GM12878 (cell line): ENCODE data around the gene RAE1.

ENCODE experiments used
- CBX5 ChIP-seq: sonication (generic); IDR thresholded peaks from 2 replicates; pipeline ENCODE4 v1.6.1; 2016; ENCODE audit warnings: low read depth, moderate library complexity, mild to moderate bottlenecking, inconsistent platforms
- TF ChIP-seq, protein P1 (sequence below), 3 experiments: IDR thresholded peaks in 2 of 3; conservative IDR thresholded peaks in 1 of 3; 2 replicates each; pipeline ENCODE4 v1.5.1; 2011; ENCODE audit warnings: low read depth in 3 of 3, low read length in 3 of 3, mild to moderate bottlenecking in 3 of 3, control low read depth in 2 of 3, moderate library complexity in 2 of 3, inconsistent platforms in 1 of 3, mixed read lengths in 1 of 3; ENCODE audit not compliant: control insufficient read depth in 2 of 3, insufficient read depth in 1 of 3; ENCODE audit errors: extremely low read depth in 1 of 3

DNA sequence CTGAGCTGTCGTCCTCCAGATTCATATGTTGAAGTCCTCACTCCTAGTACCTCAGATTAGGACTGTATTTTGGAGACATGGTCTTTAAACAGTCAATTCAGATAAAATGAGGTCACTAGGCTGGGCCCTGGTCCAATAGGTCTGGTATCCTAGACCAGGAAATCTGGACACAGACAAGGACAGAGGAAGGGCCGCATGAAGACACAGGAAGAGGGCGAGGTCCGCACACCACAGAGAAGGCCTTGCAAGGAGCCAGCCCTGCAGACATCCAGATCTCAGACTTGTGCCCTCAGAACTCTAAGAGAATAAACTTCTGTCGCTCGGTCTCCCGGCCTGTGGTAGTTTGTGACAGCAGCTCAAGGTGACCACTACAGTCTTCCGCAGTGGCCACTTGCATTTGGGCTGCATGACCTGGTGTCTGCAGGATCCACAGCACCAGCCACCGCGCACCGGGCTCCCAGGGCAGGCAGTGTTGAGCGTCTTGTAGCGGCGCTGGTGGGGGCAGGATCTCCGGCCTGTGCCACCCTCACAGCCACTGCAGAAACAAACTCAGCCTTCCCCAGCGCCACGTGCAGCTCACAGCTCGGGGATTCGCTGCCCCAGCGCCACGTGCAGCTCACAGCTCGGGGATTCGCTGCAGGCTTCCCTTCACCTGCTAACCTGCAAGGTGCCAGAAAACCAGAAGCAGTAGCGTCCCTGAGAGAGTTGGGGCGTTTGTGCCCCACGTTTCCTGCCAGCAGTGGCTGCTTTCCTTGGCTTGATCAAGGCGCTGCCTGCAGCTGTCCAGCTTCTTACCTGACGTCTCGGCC is 34.1 kb downstream of the RAE1 start:
- TF ChIP-seq, protein P1, sequence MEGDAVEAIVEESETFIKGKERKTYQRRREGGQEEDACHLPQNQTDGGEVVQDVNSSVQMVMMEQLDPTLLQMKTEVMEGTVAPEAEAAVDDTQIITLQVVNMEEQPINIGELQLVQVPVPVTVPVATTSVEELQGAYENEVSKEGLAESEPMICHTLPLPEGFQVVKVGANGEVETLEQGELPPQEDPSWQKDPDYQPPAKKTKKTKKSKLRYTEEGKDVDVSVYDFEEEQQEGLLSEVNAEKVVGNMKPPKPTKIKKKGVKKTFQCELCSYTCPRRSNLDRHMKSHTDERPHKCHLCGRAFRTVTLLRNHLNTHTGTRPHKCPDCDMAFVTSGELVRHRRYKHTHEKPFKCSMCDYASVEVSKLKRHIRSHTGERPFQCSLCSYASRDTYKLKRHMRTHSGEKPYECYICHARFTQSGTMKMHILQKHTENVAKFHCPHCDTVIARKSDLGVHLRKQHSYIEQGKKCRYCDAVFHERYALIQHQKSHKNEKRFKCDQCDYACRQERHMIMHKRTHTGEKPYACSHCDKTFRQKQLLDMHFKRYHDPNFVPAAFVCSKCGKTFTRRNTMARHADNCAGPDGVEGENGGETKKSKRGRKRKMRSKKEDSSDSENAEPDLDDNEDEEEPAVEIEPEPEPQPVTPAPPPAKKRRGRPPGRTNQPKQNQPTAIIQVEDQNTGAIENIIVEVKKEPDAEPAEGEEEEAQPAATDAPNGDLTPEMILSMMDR (IDR thresholded peaks at IDR 0.05 in 2 of 3, conservative IDR thresholded peaks at IDR 0.05 in 1 of 3; ENCODE audit: control insufficient read depth in 2 of 3, extremely low read depth in 1 of 3, insufficient read depth in 1 of 3, low read depth in 3 of 3, low read length in 3 of 3): no peak
- no peak for TF ChIP-seq CBX5
